Epithelial cell of esophagus (primary cell): ENCODE data around the gene RAP1GAP.

Experiments
- DNase-seq: peaks from one replicate; pipeline ENCODE4 v3.0.0; 2010; ENCODE audit warnings: low read depth
- H3K4me3 ChIP-seq: 2 replicates; pipeline ENCODE4 v1.5.1; 2011; ENCODE audit warnings: mild to moderate bottlenecking, low read length, control low read depth
- TF ChIP-seq, protein P1 (sequence below): IDR thresholded peaks from 2 replicates; pipeline ENCODE4 v1.5.1; 2011; ENCODE audit warnings: low read depth, mild to moderate bottlenecking, low read length, control low read depth, inconsistent platforms; ENCODE audit not compliant: insufficient read depth; ENCODE audit errors: missing control alignments

The RAP1GAP gene

DNA sequence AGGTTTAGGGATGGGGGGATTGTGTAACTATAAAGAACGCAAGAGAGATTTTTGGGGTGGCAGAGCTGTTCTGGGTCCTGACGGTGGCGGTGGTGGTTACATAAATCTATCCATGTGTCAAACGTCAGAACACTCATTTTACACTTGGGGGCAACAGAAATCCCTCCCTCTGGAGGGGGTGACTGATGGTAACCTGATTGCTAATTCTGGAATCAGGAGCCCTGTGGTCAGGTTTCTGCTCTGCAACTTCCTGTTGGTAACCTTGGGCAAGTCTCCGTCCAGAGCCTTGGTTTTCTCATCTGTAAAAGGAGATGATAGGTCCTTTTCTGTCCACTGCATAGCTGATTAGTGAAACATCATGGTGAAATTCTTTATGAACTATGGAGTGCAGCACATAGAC lies 119.1 kb downstream of the RAP1GAP start:
- no peak for DNase-seq
- no peak overlapping the region for H3K4me3 ChIP-seq

DNA sequence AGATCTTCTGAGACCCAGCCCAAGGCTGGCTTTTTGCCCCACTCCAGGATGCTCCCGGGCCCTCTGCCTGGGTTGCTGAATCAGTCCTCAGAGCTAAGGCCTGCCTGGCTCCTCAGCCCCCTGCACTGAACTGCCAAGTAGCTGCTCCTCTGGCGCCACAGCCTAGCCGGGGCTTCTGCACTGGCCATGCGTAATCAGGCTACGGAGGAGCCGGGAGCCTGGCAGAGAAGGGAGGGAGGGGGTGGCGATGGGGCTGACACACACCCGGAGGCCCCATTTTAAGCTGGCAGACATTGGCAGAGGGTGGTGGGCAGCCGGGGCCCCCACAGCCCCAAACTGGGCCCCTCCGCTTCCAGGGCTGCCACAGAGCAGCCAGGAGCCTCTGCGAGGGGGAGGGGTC lies 121.3 kb downstream of the RAP1GAP start:
- H3K4me3 ChIP-seq: no peak overlapping the region
- TF ChIP-seq, protein P1, sequence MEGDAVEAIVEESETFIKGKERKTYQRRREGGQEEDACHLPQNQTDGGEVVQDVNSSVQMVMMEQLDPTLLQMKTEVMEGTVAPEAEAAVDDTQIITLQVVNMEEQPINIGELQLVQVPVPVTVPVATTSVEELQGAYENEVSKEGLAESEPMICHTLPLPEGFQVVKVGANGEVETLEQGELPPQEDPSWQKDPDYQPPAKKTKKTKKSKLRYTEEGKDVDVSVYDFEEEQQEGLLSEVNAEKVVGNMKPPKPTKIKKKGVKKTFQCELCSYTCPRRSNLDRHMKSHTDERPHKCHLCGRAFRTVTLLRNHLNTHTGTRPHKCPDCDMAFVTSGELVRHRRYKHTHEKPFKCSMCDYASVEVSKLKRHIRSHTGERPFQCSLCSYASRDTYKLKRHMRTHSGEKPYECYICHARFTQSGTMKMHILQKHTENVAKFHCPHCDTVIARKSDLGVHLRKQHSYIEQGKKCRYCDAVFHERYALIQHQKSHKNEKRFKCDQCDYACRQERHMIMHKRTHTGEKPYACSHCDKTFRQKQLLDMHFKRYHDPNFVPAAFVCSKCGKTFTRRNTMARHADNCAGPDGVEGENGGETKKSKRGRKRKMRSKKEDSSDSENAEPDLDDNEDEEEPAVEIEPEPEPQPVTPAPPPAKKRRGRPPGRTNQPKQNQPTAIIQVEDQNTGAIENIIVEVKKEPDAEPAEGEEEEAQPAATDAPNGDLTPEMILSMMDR: no peak
- no peak for DNase-seq

More for the DNA sequence above, 119.1 kb downstream of the RAP1GAP start:
- TF ChIP-seq, protein P1: no peak
